Medulla oblongata (tissue), 1 donor: Measurements from ENCODE around the gene ZNF831.

ENCODE experiments used
- DNase-seq: peaks from one replicate; pipeline ENCODE4 v3.0.0-alpha.2; 2015; ENCODE audit errors: extremely low spot score

ZNF831 gene

DNA sequence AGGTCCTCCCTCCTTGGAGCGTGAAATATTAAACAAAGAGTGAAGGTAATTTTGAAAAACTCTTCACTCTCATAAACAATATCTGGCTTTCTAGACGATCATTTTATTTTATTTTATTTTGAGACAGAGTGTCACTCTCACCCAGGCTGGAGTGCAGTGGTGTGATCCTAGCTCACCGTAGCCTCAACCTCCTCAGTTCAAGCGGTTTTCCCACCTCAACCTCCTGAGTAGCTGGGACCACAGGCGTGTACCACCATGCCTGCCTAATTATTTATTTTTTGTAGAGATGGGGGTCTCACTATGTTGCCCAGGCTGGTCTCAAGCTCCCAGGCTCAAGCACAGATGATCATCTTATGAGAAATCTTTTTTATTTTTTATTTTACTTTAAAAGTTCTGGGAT lies 16.4 kb downstream of the ZNF831 start:
- no peak for DNase-seq

DNA sequence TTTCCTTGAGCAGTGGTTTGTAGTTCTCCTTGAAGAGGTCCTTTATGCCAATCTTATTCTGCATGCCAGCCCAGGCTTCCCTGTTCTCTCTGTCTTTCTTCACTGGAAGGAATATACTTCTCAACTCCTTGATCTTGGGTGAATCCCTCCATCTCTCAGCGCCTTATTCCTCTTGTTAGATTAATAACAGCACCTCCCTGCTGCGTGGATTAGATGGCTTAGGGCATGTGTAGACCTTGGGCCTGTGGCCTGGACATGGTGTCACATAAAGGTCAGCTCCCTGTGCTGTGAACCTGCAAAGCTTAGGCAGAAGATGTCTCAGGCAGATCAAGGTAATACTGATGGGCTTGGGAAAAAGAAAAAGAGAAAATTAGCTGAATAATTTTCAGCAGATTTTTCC lies 18.3 kb downstream of the ZNF831 start:
- no peak for DNase-seq

DNA sequence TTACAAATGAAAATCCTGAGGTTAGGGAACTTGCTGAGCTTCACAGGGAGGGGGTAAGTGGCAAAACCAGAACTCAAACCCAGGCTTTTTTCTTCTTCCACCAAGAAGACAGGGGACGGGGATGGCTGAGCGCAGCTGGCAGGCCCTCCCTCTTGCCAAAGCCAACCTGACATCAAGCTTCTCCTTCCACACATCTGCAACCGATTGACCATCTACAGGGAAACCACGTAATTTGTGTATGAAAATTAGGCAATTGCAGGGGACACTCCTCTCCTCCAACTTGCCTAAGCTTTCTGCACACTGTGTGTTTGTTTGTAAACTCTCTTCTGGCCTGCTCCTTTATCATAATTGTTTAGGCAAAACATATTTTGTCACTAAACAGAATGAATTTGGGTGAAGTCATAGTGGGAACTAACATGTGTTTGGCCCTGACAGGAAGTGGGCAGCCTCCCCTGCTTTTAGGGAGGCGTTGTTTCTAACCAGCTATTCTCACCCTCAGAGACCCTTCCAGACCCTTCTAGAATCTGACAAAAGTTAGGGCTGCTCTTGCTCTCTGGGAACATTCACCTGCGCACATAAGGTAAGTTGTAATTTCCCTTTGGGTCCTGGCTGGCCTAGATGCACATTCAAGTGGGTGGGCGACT lies 18.9 kb downstream of the ZNF831 start:
- no peak for DNase-seq

DNA sequence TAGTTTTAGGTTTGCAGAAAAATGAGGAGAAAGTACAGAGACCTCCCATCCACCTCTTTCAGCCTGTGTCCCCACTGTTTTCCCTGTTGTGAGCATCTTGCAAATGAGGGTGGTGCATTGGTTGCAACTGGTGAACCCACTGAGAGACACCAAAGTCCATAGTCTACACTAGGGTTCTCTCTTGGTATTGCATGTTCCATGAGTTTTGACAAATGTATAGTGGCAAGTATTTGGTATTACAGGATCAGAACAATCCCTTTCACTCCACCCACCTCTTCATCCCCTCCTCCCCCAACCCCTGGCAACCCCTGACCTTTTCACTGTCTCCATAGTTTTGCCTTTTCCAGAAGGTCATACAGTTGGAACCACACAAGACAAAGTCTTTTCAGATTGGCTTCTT lies 20.1 kb downstream of the ZNF831 start:
- DNase-seq = no peak

DNA sequence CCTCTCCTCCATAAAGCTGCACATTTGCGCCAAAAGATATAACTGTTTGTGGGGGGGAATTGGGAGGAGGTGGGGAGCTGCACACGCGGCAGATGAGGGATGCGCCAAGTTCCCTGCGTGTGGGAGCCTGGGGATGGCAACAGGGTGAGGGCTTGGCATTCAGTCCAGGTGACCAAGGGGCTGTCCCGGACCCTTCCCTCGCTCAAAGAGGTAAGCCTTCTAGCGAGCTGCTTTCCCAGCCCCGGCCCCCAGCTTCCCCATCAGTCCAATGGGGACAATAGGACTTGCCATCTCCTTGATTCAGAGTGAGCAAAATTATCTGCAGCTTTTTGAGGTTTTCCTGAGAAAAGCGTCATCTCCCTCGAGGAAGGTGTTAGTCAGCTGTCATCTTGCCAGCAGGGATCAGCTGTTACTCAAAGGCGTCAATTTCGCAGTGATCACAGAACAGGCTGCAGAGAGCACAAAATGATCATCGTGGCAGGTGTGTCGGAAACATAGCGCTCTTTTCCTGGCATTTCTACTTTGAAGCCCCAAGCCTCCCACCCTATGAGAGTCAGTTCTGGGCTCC lies 21.3 kb downstream of the ZNF831 start:
- DNase-seq = no peak

DNA sequence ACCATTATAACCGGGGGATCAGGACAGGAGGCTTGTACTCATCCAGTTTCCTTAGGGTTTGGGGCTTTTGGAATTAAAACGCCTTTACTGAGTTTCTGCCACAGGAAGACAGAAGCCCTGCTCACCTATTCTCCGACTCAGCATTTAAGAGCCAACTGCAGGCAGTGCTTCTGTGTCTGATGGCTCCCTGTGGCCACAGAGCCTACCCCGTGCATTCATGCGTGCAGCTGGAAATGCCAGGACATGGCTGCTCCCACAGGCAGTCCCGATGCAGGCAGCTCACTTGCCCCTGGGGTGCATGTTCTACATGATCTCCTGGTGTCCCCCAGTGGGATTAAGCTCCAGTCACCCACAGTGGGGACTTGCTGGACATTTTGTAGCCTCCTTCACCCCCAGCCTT lies 22.2 kb downstream of the ZNF831 start:
- DNase-seq = no peak

DNA sequence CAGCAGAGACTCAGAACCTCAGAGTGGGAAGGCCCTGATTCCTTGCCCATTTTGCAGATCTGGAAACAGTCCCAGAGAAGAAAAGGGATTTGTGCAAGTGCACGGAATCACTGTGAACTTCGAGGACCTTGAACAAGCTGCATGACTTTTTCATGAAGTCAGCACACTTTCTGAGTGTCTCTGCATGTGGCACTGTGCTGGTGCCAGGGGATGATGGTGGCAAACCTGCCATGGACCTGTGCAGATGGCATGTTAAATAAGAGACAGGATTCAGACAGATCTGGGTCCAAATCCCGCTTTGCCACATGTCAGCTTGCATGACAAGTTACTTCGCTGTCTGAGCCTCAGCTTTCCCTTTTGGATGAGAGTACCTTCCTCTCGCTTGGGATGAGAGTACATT lies 26.8 kb downstream of the ZNF831 start:
- DNase-seq = no peak

DNA sequence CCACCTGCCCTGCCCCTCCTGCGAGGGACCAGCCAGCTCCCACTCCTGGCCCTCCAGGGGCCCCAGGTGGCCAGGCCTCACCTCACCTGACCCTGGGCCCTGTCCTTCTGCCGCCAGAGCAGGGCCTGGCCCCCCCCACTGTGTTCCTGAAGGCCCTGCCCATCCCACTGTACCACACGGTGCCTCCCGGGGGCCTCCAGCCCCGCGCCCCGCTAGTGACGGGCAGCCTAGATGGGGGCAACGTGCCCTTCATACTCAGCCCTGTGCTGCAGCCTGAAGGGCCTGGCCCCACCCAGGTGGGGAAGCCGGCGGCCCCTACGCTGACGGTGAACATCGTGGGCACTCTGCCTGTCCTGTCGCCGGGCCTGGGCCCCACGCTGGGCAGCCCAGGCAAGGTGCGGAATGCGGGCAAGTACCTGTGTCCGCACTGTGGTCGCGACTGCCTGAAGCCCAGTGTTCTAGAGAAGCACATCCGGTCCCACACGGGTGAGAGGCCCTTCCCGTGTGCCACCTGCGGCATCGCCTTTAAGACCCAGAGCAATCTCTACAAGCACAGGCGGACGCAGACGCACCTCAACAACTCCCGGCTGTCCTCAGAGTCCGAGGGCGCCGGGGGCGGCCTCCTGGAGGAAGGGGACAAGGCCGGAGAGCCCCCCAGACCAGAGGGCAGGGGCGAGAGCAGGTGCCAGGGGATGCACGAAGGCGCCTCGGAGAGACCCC lies 27.6 kb downstream of the ZNF831 start:
- DNase-seq = no peak

DNA sequence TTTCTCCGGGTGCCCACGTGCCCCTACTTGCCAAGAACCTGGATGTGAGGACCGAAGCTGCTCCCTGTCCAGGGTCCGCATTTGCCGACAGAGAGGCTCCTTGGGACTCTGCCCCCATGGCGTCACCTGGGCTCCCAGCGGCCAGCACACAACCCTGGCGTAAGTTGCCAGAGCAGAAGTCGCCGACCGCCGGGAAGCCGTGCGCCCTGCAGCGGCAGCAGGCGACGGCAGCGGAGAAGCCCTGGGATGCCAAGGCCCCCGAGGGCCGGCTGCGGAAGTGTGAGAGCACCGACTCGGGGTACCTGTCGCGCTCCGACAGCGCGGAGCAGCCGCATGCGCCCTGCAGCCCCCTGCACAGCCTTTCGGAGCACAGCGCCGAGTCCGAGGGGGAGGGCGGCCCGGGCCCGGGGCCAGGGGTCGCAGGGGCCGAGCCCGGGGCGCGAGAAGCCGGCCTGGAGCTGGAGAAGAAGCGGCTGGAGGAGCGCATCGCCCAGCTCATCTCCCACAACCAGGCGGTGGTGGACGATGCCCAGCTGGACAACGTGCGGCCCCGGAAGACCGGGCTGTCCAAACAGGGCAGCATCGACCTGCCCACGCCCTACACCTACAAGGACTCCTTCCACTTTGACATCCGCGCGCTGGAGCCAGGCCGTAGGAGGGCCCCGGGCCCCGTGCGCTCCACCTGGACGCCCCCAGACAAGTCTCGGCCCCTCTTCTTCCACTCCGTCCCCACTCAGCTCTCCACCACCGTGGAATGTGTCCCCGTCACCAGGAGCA lies 28.3 kb downstream of the ZNF831 start:
- no peak for DNase-seq

DNA sequence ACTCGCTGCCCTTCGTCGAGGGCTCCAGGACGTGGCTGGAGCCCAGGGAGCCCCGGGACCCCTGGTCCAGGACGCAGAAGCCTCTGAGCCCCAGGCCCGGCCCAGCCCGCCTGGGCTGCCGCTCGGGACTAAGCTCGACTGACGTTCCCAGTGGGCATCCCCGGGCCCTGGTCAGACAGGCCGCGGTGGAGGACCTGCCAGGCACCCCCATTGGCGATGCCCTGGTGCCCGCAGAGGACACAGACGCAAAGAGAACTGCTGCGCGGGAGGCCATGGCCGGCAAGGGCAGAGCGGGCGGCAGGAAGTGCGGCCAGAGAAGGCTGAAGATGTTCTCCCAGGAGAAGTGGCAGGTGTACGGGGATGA lies 28.9 kb downstream of the ZNF831 start:
- DNase-seq = no peak

DNA sequence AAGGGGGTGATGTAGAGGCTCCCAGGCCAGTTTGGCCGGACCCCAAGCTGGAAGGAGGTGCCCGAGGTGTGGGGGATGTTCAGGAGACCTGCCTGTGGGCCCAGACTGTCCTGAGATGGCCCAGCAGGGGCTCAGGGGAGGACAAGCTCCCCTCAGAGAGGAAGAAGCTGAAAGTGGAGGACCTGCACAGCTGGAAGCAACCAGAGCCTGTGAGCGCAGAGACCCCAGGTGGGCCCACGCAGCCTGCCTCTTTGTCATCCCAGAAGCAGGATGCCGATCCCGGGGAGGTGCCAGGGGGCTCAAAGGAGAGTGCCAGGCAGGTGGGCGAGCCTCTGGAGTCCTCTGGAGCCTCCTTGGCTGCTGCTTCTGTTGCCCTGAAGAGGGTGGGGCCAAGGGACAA lies 29.7 kb downstream of the ZNF831 start:
- no peak for DNase-seq

DNA sequence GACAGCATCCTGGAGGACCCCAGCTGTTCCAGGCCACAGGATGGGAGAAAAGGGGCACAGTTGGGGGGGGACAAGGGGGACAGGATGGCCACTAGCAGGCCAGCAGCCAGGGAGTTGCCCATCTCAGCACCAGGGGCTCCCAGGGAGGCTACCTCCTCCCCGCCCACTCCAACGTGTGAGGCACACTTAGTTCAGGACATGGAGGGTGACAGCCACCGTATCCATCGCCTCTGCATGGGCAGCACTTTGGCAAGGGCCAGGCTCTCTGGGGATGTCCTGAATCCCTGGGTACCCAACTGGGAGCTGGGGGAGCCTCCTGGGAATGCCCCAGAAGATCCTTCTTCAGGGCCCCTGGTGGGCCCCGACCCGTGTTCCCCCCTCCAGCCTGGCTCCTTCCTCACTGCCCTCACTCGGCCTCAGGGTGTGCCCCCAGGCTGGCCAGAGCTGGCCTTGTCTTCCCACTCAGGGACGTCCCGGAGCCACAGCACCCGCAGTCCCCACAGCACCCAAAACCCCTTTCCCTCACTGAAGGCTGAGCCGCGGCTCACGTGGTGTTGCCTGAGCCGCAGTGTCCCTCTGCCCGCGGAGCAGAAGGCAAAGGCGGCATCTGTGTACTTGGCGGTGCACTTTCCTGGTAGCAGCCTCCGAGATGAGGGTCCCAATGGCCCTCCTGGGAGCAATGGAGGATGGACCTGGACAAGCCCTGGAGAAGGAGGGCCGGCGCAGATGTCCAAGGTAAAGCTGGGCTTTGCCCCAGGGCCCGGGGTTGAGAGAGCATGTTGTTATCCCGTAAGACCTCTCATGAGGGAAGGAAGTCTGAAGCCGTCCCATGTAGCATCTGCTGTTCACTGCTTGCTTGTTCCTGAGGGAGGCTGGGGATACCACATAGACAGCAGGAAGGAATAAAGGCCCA lies 30.7 kb downstream of the ZNF831 start:
- DNase-seq = no peak

DNA sequence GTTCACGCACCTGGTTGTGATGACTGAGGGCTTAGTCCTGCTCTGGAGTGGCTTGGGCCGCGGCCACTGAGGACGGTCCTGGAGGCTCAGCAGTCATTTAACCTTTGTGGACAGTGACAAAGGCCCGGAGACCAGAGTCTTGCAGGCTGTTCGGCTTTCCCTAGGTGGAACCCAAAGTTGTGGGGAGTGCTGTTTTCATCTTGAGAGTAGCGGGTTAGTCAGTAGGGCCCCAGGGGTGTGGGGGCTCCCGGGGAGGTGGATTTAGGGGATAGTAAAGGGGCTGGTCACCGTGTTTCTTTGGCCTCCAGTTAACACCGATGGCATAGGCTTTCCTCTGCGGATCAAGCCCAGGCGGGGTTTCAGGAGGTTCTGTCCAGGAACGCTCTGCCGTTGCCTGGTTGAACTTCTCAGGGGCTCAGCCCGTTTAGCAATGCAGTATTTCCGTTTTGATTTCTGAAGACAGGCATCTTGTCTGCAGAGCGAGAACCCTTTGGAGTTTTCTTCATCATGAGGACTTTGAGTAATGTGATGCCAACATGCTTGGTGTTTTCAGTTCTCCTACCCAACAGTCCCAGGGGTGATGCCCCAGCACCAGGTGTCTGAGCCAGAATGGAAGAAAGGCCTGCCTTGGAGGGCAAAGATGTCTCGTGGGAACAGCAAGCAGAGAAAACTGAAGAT lies 31.8 kb downstream of the ZNF831 start:
- no peak for DNase-seq

DNA sequence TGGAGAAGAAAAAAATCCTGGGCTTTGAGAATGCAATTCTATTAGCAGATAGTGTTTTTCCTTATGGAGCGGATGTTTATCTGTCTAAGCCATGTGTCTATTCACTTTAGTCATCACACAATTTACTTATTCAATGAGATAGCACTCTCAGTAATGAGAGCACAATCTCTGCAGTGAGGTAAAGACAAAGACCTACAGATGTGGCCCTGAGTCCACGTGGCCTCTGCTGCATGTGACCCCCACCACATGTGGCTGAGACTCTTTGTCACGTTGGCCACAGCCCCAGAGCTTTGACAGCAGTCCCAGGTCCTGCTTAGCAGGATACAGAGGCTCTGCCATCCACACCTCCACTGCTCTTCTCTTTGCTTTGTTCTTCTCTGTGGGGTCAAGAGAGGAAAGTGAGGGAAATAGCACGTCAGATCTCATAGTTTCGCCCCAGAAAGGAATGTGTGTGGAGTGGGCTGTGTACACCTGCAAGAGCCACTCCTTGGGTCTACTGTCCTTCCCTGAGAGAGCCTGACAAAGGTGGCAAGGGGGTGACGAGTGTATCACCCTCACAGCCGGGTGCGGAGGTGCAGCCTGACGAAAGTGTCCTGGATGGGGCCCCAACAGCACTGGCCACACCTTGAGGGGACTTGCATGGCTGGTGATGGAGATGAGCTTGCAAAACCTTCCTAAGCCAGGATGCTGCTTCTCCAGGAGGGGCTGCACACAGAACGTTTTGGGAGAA lies 40.7 kb downstream of the ZNF831 start:
- DNase-seq = peak; percentile 19

DNA sequence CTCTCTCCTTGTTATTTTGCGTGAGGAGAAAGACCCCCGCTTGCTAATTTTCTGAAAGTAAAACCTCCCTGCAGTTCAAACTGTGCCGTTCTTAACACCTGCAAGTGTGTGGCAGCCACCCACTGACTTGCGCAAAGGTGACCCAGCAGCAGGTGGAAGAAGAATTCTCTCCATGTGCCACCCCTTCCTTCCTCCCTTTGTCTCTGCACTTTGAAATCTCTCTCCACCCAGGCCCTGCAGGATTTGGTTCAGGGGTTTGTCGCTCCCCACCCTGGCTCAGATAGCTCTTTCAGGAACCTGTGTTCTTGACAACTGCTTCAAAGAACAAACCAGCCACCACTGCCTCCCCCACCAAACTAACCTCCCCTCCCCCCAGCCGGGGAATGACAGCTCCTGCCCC lies 41.4 kb downstream of the ZNF831 start:
- DNase-seq = no peak

DNA sequence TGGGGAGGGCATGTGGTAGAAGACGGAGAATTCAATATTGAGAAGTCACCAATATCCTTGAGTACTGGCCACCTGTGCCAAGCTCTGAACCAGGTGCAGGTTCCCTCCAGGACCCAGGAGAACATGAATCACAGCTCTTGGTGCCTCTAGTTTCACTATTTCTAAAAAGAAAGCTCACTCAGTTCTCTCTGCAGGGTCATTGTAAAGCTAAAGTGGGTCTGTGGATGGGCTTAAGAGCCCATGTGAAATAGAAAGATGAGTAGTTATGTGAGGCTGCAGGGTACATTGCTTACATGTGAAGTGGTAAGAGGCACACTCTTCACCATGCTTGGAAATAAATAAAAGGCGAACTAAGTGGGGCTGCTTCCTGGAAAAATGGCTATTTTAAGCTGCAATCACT lies 43.6 kb downstream of the ZNF831 start:
- DNase-seq = no peak

DNA sequence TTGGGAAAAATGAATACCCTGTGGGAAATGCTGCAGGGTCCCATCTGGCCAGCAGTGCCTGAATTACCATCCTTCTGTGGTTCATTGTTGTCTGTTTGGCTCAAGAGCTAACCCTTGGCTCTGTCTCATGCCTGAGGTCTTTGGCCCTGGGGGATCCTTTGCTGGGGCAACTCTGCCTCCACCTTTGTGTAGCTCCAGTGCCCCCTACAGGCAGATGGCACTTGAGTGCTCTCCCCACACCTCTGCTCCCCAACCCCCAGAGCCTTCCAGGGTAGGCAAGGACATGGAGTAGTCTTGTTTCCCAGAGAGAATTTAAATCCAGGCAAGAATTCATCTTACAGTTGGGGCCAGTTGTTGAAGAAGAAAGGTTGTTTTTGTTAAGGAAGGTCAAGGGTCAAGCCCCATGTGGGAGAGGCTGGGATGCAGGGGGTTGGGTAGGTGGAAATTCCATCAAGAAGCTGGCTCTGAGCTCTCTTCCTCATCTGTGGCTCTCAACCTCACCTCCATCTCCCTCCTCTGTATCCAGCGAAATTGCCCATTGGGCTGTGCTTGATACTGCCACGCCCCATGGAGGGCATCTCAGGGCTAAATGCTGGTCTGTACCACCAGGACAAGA lies 44.2 kb downstream of the ZNF831 start:
- peak; percentile 89 for DNase-seq

DNA sequence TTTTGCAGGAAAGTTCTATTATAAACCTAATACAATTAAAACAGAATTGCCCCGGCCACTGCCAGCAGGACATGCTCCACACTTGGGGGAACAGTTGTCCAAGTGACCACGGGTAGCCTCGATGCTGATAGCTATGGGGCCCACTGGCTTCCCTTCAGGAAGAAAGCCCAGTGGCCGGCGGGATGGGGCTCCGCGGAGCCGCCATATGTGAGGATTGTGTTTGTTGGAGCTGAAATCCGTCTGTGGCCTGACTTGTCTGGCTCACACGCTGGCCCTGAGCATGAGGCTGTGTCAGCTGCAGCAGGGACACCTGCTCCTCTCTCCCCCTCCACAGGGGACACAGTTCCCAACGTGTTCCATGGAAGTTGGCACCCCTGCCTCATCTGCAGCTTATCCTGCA lies 46.6 kb downstream of the ZNF831 start:
- no peak for DNase-seq

DNA sequence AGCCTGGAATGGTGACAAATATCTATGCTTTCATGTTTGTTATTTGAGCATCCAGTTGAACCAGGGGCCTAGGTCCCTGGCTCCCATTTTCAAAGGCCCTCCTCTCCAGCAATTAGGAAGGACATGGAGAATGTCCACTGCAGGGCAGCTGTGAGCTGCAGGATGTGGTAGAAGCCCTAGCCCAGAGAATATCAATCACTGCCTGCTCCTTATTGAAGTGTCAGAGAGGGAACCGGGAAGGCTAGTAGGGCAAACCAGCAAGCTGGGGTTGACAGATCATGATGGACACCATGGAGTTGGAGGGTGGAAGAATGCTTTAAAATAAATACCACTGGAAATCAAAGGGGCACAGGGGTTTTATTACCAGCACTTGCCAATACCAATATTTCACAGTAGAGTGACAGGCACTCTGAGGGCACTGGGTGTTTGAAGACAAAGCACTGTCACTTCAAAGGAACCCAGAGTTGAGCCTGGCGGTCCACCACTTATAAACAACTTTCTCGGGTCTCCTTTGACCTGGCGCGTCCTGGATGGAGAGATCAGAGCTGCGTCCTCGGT lies 47.7 kb downstream of the ZNF831 start:
- DNase-seq = no peak

DNA sequence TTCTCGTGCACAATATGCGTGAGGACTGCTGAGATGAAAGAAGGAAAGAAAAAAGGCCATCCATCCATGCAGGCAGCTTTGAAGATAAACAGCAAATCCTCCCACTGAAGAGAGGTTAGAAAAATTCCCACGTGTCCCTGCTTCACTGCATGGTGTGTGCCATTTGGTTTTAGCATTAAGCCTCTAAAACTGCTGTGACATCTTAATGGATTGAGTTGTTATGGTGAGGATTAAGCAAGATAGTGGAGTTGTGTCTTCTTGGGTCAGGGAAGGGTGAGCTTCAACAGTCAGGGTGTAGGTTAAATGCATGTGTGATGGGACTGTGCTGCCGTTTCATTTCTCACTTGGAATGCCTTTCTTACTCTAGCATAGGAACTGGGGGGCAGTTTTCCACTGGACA lies 50.5 kb downstream of the ZNF831 start:
- DNase-seq = no peak
